ENCODE data around the gene CDC37. TPM values are rescaled to one million over a fixed set of nuclear protein-coding genes. Genes with fewer than 3 reads are reported as not detected.
A peak's percentile ranks its signal among the peaks of the same experiment; 100 is the strongest.
"Not testable (repeated sequence)": the region's sequence is repeated elsewhere in the genome, so short reads cannot be mapped to it uniquely, and the experiment has no call there.

The CDC37 gene
- total RNA-seq, 3 donors from 2014 or later, result 141 to 213 (median 172) TPM

DNA sequence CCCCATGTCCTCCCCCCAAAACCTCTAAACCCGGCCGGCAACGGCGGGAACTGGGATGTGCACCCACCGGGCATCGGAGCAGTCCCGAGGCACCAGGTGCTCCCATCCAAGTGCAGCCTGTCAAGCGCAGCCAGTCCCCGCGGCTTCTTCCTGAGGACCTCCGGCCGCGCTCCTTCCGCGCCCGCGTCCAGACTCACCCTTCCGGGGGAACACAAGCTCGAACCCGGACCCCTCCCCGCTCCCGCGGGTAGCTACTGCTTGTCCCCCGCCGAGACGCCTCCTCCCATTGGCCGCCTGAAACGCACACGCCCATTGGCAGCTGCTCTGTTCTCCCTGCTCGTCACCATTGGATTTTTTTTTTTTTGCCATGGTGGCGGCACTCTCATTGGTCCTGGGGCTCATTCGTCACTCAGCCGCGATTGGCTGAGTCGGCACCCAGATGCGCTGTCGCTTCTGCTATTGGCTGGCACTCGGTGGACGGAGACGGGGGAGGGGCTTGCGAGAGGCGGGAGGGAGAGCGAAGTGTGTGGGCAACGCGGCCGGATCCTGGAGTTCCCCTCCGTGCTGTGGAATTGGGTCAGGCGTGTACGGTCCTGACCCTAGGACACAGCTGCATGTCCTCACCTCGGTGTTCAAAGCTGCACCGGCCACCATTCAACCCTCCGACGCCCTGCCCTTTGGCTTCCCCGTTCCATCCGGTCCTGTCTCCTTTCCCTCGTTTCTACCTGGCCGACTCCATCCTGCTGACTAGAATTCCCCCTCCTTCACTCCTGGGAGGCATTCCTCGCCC is 22.8 kb downstream of the CDC37 start, which contains the start of gene TYK2:
Gene TYK2 (minus strand): TSS at position 260 of the 790 bp plus-strand sequence. CDS start 2,166 bp downstream, outside the sequence.
- peak; percentile 96 to 98 for DNase-seq (ENCODE audit: low spot score in 2 of 2)

DNA sequence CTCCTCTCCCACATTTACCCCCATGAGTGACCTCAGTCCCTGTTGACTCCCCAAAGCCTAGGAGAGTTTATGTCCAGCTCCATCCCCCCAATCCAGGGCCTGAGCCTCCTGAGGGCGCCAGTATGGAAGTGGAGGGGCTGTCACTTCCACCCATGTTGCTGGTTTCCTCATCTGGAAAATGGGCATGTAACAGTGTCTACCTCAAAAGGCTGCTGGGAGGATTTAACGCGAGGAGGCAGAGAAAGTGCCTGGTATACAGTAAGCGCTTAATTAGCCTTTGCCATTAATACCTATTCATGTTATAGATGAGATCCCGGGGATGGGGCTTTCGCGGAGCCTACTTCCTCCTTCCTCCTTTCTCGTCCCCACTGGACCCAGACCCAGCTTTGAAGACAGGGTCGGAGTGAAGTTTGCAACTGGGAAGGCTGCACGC is 23.4 kb downstream of the CDC37 start:
- H3K9me3 ChIP-seq, result no peaks in the 10 kb centered on the region
- no peak for DNase-seq (ENCODE audit: low spot score in 2 of 2)
- TF ChIP-seq, protein P1, sequence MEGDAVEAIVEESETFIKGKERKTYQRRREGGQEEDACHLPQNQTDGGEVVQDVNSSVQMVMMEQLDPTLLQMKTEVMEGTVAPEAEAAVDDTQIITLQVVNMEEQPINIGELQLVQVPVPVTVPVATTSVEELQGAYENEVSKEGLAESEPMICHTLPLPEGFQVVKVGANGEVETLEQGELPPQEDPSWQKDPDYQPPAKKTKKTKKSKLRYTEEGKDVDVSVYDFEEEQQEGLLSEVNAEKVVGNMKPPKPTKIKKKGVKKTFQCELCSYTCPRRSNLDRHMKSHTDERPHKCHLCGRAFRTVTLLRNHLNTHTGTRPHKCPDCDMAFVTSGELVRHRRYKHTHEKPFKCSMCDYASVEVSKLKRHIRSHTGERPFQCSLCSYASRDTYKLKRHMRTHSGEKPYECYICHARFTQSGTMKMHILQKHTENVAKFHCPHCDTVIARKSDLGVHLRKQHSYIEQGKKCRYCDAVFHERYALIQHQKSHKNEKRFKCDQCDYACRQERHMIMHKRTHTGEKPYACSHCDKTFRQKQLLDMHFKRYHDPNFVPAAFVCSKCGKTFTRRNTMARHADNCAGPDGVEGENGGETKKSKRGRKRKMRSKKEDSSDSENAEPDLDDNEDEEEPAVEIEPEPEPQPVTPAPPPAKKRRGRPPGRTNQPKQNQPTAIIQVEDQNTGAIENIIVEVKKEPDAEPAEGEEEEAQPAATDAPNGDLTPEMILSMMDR (IDR thresholded peaks at IDR 0.05), result no peak
- no peak for TF ChIP-seq POLR2A (IDR thresholded peaks at IDR 0.05)
- TF ChIP-seq POLR2AphosphoS5 (IDR thresholded peaks at IDR 0.05), result no peak
- H3K4me3 ChIP-seq, result peak overlapping the region; percentile 90 to 94 (median 92)
- H3K27me3 ChIP-seq, result no peaks in the 10 kb centered on the region
- H3K36me3 ChIP-seq, result no peaks in the 10 kb centered on the region
- intact Hi-C loops (cut with DNase I; ENCODE audit: low total_unique reads), result no loop called here
- H3K27ac ChIP-seq, result peak overlapping the region; percentile 89
- H3K4me1 ChIP-seq, result no peaks in the 10 kb centered on the region

More for the DNA sequence above, 22.8 kb downstream of the CDC37 start, which contains the start of gene TYK2:
- Histone ChIP-seq H3K4me3 (peak within 1 kb of the TSS; percentile 90 to 94 (median 92)), H3K4me1 (no peaks in the 10 kb centered on the region), H3K27ac (peak within 1 kb of the TSS; percentile 89), H3K9me3 (no peaks in the 10 kb centered on the region), H3K27me3 (no peaks in the 10 kb centered on the region), H3K36me3 (no peaks in the 10 kb centered on the region)
- intact Hi-C loops (cut with DNase I; ENCODE audit: low total_unique reads), result no loop called here
- TF ChIP-seq POLR2A (IDR thresholded peaks at IDR 0.05), result no peak
- TF ChIP-seq POLR2AphosphoS5 (IDR thresholded peaks at IDR 0.05), result peak; percentile 47 to 59 (median 57)

DNA sequence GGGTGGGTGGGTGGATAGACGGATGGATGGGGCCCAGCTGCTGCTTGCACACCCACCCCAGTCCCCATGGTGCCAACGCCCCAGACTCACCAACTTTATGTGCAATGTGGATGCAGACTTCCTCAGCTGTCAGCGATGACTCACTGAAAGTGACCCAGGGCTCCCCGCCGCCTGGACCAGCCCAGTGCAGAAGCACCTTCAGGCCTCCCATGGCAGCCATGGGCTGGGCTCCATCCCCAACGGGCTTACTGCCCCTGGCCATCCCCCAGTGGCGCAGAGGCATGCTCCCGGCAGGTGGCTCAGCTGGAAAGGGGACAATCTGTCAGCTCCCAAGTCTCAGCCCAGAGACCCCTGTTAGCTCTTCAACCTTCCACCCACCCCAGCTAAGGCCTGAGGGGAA is 25.2 kb downstream of the CDC37 start:
- TF ChIP-seq POLR2AphosphoS5 (IDR thresholded peaks at IDR 0.05) (no peak), POLR2A (IDR thresholded peaks at IDR 0.05) (no peak)
- TF ChIP-seq, protein P1 (IDR thresholded peaks at IDR 0.05), result no peak
- Histone ChIP-seq H3K4me1 (no peaks in the 10 kb centered on the region), H3K4me3 (no peak overlapping the region), H3K27ac (no peak overlapping the region), H3K36me3 (no peaks in the 10 kb centered on the region), H3K27me3 (no peaks in the 10 kb centered on the region), H3K9me3 (no peaks in the 10 kb centered on the region)
- DNase-seq (ENCODE audit: low spot score in 2 of 2), result no peak
- intact Hi-C loops (cut with DNase I; ENCODE audit: low total_unique reads), result no loop called here

DNA sequence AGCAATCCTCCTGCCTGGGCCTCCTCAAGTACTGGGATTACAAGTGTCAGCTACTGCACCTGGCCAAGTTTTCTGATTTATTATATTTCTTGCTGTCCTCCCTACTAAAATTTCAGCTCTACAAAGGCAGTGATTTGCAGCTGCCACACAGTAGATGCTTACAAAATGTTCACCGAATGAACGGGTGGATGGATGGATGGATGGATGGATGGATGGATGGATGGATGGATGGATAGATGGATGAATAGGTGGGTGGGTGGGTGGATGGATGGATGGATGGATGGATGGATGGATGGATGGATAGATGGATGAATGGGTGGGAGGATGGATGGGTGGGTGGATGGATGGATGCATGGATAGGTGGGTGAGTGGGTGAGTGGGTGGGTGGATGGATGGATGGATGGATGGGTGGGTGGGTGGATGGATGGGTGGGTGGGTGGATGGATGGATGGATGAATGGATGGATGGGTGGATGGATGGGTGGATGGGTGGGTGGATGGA is 26.2 kb downstream of the CDC37 start:
- H3K36me3 ChIP-seq; intact Hi-C loops (cut with DNase I; ENCODE audit: low total_unique reads); H3K27ac ChIP-seq; H3K9me3 ChIP-seq; H3K27me3 ChIP-seq; DNase-seq (ENCODE audit: low spot score in 2 of 2); H3K4me1 ChIP-seq; H3K4me3 ChIP-seq: not testable (repeated sequence)

DNA sequence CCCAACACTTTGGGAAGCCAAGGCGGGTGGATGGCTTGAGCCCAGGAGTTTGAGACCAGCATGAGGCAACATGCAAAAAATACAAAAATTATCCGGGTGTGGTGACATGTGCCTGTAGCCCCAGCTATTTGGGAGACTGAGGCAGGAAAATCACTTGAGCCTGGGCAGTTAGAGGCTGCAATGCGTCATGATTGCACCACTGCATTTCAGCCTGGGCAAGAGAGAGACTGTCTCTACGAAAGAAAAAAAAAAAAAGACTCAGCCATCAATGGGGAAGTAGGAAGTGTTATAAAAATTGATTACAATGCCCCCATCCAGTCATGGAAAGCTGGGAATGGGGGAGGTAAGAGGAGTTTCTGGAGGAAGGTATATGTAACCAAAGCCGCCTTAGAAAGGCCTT is 28.4 kb downstream of the CDC37 start:
- no peak overlapping the region for H3K4me3 ChIP-seq
- TF ChIP-seq POLR2A (IDR thresholded peaks at IDR 0.05) (no peak), POLR2AphosphoS5 (IDR thresholded peaks at IDR 0.05) (no peak)
- TF ChIP-seq, protein P1 (IDR thresholded peaks at IDR 0.05), result no peak
- no peaks in the 10 kb centered on the region for H3K27me3 ChIP-seq
- H3K9me3 ChIP-seq, result no peaks in the 10 kb centered on the region
- no peaks in the 10 kb centered on the region for H3K36me3 ChIP-seq
- H3K4me1 ChIP-seq, result no peaks in the 10 kb centered on the region
- H3K27ac ChIP-seq, result no peak overlapping the region
- intact Hi-C loops (cut with DNase I; ENCODE audit: low total_unique reads), result no loop called here
- DNase-seq (ENCODE audit: low spot score in 2 of 2), result no peak

DNA sequence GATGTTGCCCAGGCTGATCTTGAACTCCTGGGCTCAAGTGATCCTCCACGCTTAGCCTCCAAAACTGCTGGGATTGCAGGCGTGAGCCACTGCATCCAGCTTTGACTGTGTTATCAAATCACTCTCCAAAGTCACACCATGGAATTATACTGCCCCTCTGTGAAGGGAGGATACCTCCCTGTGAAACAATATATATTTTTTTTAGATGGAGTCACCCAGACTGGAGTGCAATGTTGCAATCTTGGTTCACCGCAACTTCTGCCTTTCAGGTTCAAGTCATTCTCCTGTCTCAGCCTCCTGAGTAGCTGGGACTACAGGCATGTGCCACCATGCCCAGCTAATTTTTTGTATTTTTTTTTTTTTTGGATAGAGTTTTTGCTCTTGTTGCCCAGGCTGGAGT is 30.7 kb downstream of the CDC37 start:
- Histone ChIP-seq H3K4me1 (no peaks in the 10 kb centered on the region), H3K36me3 (no peaks in the 10 kb centered on the region), H3K27ac (no peak overlapping the region), H3K9me3 (no peaks in the 10 kb centered on the region), H3K27me3 (no peaks in the 10 kb centered on the region), H3K4me3 (no peak overlapping the region)
- intact Hi-C loops (cut with DNase I; ENCODE audit: low total_unique reads), result no loop called here
- TF ChIP-seq POLR2A (IDR thresholded peaks at IDR 0.05) (no peak), POLR2AphosphoS5 (IDR thresholded peaks at IDR 0.05) (no peak)
- TF ChIP-seq, protein P1 (IDR thresholded peaks at IDR 0.05), result no peak
- DNase-seq (ENCODE audit: low spot score in 2 of 2), result no peak

All from breast epithelium (tissue), 4 donors.